HCT116 (cell line): ENCODE data around the gene DPF3.

Source experiments
- EZH2 ChIP-seq: fragments of 200-600 bp; sonication (generic); IDR thresholded peaks from 2 replicates; pipeline ENCODE4 v1.6.1; 2017; ENCODE audit warnings: antibody characterized with exemption, mixed run types
- POLR2A ChIP-seq: IDR thresholded peaks from 2 replicates; pipeline ENCODE4 v1.7.0; 2011; ENCODE audit warnings: borderline replicate concordance; ENCODE audit not compliant: insufficient read depth, insufficient read length; ENCODE audit errors: extremely low read depth
- RAD21 ChIP-seq: IDR thresholded peaks from 2 replicates; pipeline ENCODE4 v1.6.1; 2012; ENCODE audit warnings: low read depth, mild to moderate bottlenecking
- YY1 ChIP-seq: IDR thresholded peaks from 2 replicates; pipeline ENCODE4 v1.6.1; 2011; ENCODE audit warnings: low read length, low read depth, moderate library complexity, mild to moderate bottlenecking; ENCODE audit not compliant: insufficient replicate concordance; ENCODE audit errors: extremely low read depth
- TF ChIP-seq, protein P1 (sequence below): IDR thresholded peaks from 2 replicates; pipeline ENCODE4 v1.6.1; 2012
- TF ChIP-seq, protein P2 (sequence below), 3 experiments: fragments of 200-600 bp in 1 of 3; sonication (generic) in 1 of 3; IDR thresholded peaks in 2 of 3; conservative IDR thresholded peaks in 1 of 3; 2 replicates each; pipeline ENCODE4 v1.5.1; 2012 to 2017; ENCODE audit warnings: low read depth in 2 of 3, low read length in 2 of 3, antibody characterized with exemption in 1 of 3, borderline replicate concordance in 1 of 3, control low read depth in 1 of 3, mild to moderate bottlenecking in 1 of 3, mixed read lengths in 1 of 3, mixed run types in 1 of 3, moderate library complexity in 1 of 3; ENCODE audit not compliant: insufficient read depth in 1 of 3

DNA sequence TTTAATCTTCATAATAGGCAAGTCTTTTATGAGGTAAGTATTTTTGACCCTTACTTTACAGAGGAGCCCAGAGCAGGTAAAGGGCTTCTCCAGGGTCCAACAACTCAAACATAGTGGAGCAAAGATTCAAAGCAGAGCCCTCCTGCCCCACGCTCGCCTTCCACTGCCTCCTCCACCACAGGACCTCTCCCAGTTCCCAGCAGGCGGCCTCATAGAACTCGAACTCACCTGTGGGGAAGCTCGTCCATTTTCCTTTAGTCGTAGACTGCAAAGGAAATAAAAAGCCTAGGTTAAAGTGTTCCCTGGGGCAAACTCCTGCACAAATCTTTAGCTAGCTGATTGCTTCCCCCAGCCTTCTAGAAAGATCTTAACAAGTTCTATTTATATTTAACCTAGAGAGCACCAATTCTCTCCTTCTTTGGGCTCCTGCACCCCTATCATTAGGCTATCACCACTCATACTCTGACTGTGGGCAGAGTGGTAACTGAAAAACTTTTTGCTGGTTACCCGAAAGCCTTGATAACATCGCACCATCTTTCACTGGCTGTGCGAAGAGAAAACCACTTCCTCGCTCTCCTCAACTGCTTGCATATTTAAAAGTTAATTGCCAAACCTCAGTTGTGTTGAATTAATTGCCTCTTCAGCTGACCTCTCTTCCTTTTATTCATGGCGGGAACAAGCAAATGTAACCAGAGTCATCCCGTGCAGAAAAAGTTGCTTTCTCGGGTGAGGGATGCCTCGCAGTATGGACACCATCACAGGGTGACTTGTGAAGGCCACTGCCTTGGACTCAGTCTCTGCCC is 299.6 kb downstream of the DPF3 start:
- TF ChIP-seq RAD21 (no peak), YY1 (no peak), POLR2A (no peak), EZH2 (no peak)
- TF ChIP-seq, protein P1, sequence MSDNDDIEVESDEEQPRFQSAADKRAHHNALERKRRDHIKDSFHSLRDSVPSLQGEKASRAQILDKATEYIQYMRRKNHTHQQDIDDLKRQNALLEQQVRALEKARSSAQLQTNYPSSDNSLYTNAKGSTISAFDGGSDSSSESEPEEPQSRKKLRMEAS, result no peak
- TF ChIP-seq, protein P2, sequence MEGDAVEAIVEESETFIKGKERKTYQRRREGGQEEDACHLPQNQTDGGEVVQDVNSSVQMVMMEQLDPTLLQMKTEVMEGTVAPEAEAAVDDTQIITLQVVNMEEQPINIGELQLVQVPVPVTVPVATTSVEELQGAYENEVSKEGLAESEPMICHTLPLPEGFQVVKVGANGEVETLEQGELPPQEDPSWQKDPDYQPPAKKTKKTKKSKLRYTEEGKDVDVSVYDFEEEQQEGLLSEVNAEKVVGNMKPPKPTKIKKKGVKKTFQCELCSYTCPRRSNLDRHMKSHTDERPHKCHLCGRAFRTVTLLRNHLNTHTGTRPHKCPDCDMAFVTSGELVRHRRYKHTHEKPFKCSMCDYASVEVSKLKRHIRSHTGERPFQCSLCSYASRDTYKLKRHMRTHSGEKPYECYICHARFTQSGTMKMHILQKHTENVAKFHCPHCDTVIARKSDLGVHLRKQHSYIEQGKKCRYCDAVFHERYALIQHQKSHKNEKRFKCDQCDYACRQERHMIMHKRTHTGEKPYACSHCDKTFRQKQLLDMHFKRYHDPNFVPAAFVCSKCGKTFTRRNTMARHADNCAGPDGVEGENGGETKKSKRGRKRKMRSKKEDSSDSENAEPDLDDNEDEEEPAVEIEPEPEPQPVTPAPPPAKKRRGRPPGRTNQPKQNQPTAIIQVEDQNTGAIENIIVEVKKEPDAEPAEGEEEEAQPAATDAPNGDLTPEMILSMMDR (IDR thresholded peaks at IDR 0.05 in 2 of 3, conservative IDR thresholded peaks at IDR 0.05 in 1 of 3; ENCODE audit: borderline replicate concordance in 1 of 3, insufficient read depth in 1 of 3, low read depth in 2 of 3, low read length in 2 of 3), result no peak
